HEK293 (cell line): ENCODE measurements around the gene CMIP.
A peak's percentile ranks its signal among the peaks of the same experiment; 100 is the strongest.

ENCODE experiments used
- CTCF ChIA-PET: fragments of 350-600 bp; formaldehyde crosslinking; extraction: SDS; loops from one replicate; lab custom pipeline; 2021; ENCODE audit warnings: antibody characterized with exemption; lab: Yijun Ruan, JAX
- POLR2A ChIA-PET: fragments of 300-600 bp; formaldehyde crosslinking; extraction: SDS; loops from one replicate; lab custom pipeline; 2020; ENCODE audit warnings: antibody characterized with exemption, inconsistent platforms; lab: Yijun Ruan, JAX
- H3K27ac ChIP-seq: fragments of 200-500 bp; sonication (Bioruptor generic); 2 replicates; pipeline ENCODE4 v1.5.1; 2014; ENCODE audit warnings: low read depth, low read length, control low read depth, inconsistent platforms; ENCODE audit errors: extremely low read depth
- H3K36me3 ChIP-seq, 2 experiments: fragments of 200-500 bp in 1 of 2; sonication (Bioruptor generic) in 1 of 2; 1 replicate in 1 of 2; 2 replicates in 1 of 2; pipeline ENCODE4 v1.5.1; 2014 to 2017; ENCODE audit warnings: inconsistent platforms in 2 of 2, low read length in 2 of 2; ENCODE audit not compliant: control insufficient read depth in 2 of 2, insufficient read depth in 1 of 2
- H3K4me1 ChIP-seq: fragments of 200-500 bp; sonication (Bioruptor generic); 2 replicates; pipeline ENCODE4 v1.5.1; 2014; ENCODE audit warnings: mild to moderate bottlenecking, low read length, inconsistent platforms; ENCODE audit not compliant: control insufficient read depth, insufficient read depth
- H3K4me3 ChIP-seq: 2 replicates; pipeline ENCODE4 v1.5.1; 2011; ENCODE audit warnings: low read depth, mild to moderate bottlenecking, control low read depth, low read length, moderate library complexity
- H3K9me3 ChIP-seq: fragments of 200-500 bp; sonication (Bioruptor generic); 2 replicates; pipeline ENCODE4 v1.5.1; 2014; ENCODE audit warnings: low read depth, low read length, inconsistent platforms; ENCODE audit not compliant: control insufficient read depth, insufficient read depth
- PRDM1 ChIP-seq: fragments of 450-650 bp; formaldehyde crosslinking; IDR thresholded peaks from 2 replicates; pipeline ENCODE4; 2016; ENCODE audit warnings: missing biosample characterization, missing genetic modification characterization
- TRIM28 ChIP-seq: IDR thresholded peaks from 2 replicates; pipeline ENCODE4 v1.6.1; 2011; ENCODE audit warnings: low read length, control low read depth, borderline replicate concordance
- ZBTB17 ChIP-seq: fragments of 450-650 bp; formaldehyde crosslinking; IDR thresholded peaks from 2 replicates; pipeline ENCODE4 v1.5.1; 2016; ENCODE audit warnings: missing biosample characterization, missing genetic modification characterization
- ZNF2 ChIP-seq: fragments of 450-650 bp; formaldehyde crosslinking; IDR thresholded peaks from 2 replicates; pipeline ENCODE4 v1.5.1; 2016; ENCODE audit warnings: missing biosample characterization, missing genetic modification characterization
- ZNF449 ChIP-seq: fragments of 450-650 bp; formaldehyde crosslinking; IDR thresholded peaks from 2 replicates; pipeline ENCODE4 v1.5.1; 2017; ENCODE audit warnings: missing biosample characterization, mild to moderate bottlenecking, missing genetic modification characterization, moderate library complexity
- ZNF510 ChIP-seq: fragments of 450-650 bp; formaldehyde crosslinking; IDR thresholded peaks from 2 replicates; pipeline ENCODE4 v1.5.1; 2018; ENCODE audit warnings: mild to moderate bottlenecking, missing genetic modification characterization, missing biosample characterization; ENCODE audit not compliant: insufficient replicate concordance
- ZNF514 ChIP-seq: fragments of 450-650 bp; formaldehyde crosslinking; IDR thresholded peaks from 2 replicates; pipeline ENCODE4 v1.5.1; 2016; ENCODE audit warnings: missing biosample characterization, missing genetic modification characterization
- ZNF544 ChIP-seq: fragments of 450-650 bp; formaldehyde crosslinking; IDR thresholded peaks from 2 replicates; pipeline ENCODE4 v1.5.0; 2017; ENCODE audit warnings: missing biosample characterization, missing genetic modification characterization
- ZNF571 ChIP-seq: fragments of 450-650 bp; formaldehyde crosslinking; IDR thresholded peaks from 2 replicates; pipeline ENCODE4 v1.5.0; 2017; ENCODE audit warnings: missing biosample characterization, missing genetic modification characterization
- ZNF658 ChIP-seq: fragments of 450-650 bp; formaldehyde crosslinking; IDR thresholded peaks from 2 replicates; pipeline ENCODE4; 2016; ENCODE audit warnings: missing biosample characterization, missing genetic modification characterization
- ZSCAN16 ChIP-seq: fragments of 450-650 bp; formaldehyde crosslinking; IDR thresholded peaks from 2 replicates; pipeline ENCODE4 v1.5.1; 2016; ENCODE audit warnings: missing biosample characterization, missing genetic modification characterization
- TF ChIP-seq, protein P1 (sequence below): fragments of 450-650 bp; formaldehyde crosslinking; IDR thresholded peaks from 2 replicates; pipeline ENCODE4 v1.5.1; 2016; ENCODE audit warnings: missing biosample characterization, missing genetic modification characterization, low read depth
- TF ChIP-seq, protein P2 (sequence below): sonication (generic); formaldehyde crosslinking; IDR thresholded peaks from 2 replicates; pipeline ENCODE4 v1.8.1; 2022; ENCODE audit warnings: mild to moderate bottlenecking, moderate library complexity, missing genetic modification reagents

CMIP gene

DNA sequence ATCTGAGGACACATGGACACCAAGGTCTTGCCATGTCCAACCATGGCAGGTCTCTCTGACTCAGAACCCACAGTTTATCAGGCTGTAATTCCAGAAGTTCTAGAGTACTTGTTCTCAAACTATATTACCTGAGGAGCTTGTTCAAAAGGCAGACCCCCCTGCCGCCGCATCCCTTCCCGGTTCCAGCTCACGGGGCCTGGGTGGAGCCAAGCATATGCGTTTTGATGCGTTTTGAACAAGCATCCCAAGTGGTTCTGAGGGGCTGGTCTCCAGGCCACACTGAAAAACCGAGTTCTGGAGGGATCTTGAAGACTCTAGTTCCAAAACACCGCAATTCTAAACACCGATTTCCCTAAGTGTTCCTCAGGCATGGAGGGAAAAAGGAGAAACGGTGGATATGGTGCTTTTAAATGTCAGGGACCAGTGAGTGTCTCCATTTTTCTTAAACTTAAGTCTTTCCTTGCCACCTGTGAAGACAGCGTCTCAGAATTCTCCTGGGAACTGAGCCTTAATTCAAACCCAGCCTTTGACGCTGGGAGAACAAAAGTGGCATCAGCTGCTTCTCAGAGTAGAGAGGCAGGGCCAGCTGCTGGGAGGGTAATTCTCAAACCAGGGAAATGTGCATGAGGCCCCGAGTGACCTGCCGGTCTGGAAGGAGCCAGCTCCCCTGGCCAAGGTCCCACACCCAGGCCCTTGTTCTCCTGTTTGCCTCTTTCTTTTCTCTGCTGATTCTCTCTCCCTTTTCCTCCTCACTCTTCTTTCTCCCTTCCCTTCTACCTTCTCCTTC, 250.1 kb downstream of the CMIP start (continued):
- TF ChIP-seq, protein P1, sequence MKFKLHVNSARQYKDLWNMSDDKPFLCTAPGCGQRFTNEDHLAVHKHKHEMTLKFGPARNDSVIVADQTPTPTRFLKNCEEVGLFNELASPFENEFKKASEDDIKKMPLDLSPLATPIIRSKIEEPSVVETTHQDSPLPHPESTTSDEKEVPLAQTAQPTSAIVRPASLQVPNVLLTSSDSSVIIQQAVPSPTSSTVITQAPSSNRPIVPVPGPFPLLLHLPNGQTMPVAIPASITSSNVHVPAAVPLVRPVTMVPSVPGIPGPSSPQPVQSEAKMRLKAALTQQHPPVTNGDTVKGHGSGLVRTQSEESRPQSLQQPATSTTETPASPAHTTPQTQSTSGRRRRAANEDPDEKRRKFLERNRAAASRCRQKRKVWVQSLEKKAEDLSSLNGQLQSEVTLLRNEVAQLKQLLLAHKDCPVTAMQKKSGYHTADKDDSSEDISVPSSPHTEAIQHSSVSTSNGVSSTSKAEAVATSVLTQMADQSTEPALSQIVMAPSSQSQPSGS (tag by site-specific recombination), result no peak
- TF ChIP-seq ZNF658 (tag by site-specific recombination), result no peak

DNA sequence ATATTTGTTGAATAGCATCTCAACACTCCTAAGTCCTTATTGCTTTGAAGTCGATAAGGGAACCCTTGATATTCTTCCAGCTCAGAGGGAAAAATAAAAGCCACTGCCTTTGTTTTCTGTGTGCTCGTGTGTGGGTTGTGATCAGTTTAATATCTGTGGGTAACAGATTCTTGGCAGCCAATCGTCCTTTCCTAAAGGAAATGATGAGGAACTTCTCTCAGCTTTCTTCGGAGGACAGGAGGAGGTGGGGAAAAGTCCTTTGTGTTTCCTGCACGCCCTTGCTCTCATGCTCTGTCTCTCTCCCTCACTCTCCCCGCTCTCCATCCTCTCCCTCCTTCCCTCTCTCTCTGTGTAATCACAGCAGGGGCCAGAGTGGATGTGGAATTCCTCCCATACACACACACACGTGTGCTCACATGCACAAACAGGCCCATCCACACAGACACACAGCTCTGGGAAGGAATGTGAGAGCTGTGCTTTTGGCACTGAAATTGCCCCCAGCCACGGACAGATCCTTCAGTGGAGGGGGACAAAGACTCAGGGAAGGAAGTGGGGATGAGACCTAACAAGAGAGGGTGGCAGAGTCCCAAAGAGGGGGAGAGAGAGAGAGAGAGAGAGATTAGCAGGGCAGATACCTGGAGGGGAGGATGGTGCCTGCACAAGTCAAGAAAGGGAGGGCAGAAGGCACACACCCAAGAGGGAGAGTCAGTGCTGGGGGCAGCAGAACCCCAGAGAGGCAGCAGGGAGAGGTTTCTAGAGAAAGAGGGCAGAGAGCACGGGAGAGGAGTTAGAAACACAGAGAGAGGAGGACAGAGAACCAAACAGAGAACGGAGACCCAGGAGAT, 250.9 kb downstream of the CMIP start:
- Histone ChIP-seq H3K9me3 (no peaks in the 10 kb centered on the region), H3K4me1 (no peaks in the 10 kb centered on the region), H3K4me3 (no peak overlapping the region), H3K36me3 (peaks cover 0 to 58% of the 10 kb centered on the region in 2 experiments; a peak in 1 of 3 replicates), H3K27ac (no peak overlapping the region)
- ChIA-PET POLR2A (no interaction called here), CTCF (interaction anchor here (0.5 to 2.5 kb wide), 4 partner anchors 244 to 300 kb away, joined by 4 to 10 read pairs (median 6); no protein-coding TSS in a partner anchor)
- TF ChIP-seq PRDM1 (tag by site-specific recombination), result peak; percentile 55; the same call in 1 of the 2 replicates
- TF ChIP-seq TRIM28, result no peak

DNA sequence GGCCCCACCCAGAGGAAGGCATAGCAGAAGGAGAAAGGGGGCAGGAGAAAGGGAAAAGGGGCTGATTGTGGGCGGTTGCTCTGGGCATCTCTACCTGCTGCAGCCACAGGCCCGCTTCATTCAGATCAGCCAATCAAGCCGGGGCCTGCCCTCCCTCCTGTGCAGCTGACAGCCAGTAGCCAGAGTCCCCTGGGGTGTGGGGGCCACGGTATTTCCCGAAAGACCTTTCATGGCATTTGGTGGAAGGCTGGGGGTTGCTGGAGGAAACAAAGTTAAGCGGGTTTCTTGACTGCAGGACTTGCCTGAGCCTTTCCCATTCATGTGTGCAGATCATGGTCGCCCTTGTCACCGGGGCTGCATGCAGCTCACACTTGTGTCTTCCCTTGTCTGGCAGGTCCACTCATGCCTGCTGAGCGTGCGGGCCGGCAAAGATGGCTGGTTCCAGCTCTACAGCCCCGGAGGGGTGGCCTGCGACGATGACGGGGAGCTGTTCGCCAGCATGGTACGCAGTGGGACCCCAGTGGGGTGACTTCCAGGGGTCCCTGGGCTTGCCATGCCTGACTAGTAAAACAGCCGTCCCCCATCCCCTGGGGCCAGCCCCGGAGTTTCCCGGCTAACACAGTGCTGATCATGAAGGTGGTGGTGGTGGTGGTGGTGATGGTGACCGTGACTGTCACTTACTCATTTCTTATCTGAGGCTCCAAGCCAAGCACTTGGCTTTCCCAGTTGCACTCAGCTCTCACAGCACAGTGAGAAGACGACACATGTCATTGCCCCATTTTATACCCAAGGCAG, 251.8 kb downstream of the CMIP start:
- Histone ChIP-seq H3K27ac (no peak overlapping the region), H3K4me3 (no peak overlapping the region), H3K4me1 (no peaks in the 10 kb centered on the region), H3K36me3 (peaks cover 0 to 58% of the 10 kb centered on the region in 2 experiments; a peak in 1 of 3 replicates)
- POLR2A ChIA-PET, result no interaction called here
- TF ChIP-seq ZNF510 (tag by site-specific recombination) (no peak), ZNF544 (no peak), ZNF449 (no peak), ZSCAN16 (tag by site-specific recombination) (no peak), ZBTB17 (tag by site-specific recombination) (no peak), ZNF571 (tag by site-specific recombination) (no peak), ZNF2 (tag by site-specific recombination) (no peak), ZNF514 (tag by site-specific recombination) (no peak)
- TF ChIP-seq, protein P2, sequence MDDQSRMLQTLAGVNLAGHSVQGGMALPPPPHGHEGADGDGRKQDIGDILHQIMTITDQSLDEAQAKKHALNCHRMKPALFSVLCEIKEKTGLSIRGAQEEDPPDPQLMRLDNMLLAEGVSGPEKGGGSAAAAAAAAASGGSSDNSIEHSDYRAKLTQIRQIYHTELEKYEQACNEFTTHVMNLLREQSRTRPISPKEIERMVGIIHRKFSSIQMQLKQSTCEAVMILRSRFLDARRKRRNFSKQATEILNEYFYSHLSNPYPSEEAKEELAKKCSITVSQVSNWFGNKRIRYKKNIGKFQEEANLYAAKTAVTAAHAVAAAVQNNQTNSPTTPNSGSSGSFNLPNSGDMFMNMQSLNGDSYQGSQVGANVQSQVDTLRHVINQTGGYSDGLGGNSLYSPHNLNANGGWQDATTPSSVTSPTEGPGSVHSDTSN, result no peak
- TF ChIP-seq, all 188 proteins: peak for 0
- CTCF ChIA-PET, result interaction anchor here (0.5 to 2.5 kb wide), 11 partner anchors 8 to 335 kb away, joined by 3 to 10 read pairs (median 5); no protein-coding TSS in a partner anchor
- no peaks in the 10 kb centered on the region for H3K9me3 ChIP-seq
